ENCODE data around the gene CD58.
"Not testable (repeated sequence)": the region's sequence is repeated elsewhere in the genome, so short reads cannot be mapped to it uniquely, and the experiment has no call there.

DNA sequence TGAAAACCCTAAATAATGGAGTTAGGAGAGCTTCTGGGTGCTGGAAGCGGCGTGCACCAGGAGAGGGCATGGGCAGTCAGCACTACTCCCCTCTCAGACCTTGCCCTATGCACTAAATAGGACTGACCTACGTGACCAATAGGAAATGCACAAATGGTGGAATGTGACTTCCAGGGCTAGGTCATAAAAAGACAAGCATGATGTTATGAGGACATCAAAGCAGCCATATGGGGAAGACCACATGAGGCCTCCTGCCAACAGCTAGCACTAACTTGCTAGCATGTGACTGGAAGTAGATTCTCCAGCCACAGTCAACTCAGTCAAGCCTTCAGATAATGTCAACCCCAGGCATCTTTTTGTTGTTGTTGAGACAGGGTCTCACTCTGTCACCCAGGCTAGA is 49.6 kb upstream of the CD58 start:
- not testable (repeated sequence) for TF ChIP-seq CTCF, POLR2A, EP300 (IDR thresholded peaks at IDR 0.05)
